Measurements from ENCODE around the gene FASTKD3.

FASTKD3 gene

DNA sequence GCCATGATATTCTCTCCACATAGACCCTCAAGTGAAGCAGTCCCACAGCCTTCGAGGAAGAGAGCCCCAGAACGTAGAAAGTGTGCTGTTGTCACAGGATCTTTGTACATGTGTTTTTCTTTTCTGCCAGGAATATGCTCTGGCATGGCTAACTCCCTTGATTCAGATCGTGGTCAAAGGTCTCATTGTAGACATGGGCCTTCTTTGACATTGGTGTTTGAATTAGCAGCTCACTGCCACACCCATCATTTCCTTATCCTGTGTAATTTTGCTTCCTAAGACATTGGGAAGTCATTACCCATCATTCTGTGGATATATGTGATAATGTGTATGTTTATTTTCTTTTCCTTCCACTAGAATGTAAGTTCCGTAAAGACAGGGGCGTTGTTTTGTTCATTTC is 25.6 kb upstream of the FASTKD3 start:
- TF ChIP-seq, protein P1, sequence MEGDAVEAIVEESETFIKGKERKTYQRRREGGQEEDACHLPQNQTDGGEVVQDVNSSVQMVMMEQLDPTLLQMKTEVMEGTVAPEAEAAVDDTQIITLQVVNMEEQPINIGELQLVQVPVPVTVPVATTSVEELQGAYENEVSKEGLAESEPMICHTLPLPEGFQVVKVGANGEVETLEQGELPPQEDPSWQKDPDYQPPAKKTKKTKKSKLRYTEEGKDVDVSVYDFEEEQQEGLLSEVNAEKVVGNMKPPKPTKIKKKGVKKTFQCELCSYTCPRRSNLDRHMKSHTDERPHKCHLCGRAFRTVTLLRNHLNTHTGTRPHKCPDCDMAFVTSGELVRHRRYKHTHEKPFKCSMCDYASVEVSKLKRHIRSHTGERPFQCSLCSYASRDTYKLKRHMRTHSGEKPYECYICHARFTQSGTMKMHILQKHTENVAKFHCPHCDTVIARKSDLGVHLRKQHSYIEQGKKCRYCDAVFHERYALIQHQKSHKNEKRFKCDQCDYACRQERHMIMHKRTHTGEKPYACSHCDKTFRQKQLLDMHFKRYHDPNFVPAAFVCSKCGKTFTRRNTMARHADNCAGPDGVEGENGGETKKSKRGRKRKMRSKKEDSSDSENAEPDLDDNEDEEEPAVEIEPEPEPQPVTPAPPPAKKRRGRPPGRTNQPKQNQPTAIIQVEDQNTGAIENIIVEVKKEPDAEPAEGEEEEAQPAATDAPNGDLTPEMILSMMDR (IDR thresholded peaks at IDR 0.05; ENCODE audit: control insufficient read depth, insufficient read depth, low read depth, low read length, missing control alignments) = no peak
- no peak for DNase-seq (ENCODE audit: low read depth)
- H3K4me3 ChIP-seq (ENCODE audit: control insufficient read depth, low read depth, low read length) = no peak overlapping the region

DNA sequence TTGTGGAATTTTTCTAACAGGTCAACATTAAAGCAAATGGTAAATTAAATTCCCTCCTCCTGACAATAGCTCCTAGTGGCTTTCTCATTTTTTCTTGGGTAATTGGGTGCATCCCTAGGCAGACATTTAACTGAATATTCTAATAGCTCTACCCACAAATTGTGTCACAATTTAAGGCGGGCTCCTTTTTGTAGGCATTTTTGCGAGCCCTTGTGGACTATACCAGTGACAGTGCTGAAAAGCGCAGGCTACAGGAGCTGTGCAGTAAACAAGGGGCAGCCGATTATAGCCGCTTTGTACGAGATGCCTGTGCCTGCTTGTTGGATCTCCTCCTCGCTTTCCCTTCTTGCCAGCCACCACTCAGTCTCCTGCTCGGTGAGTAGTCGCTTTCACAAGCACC is 20.1 kb upstream of the FASTKD3 start:
- TF ChIP-seq, protein P1 (IDR thresholded peaks at IDR 0.05; ENCODE audit: control insufficient read depth, insufficient read depth, low read depth, low read length, missing control alignments) = no peak
- no peak overlapping the region for H3K4me3 ChIP-seq (ENCODE audit: control insufficient read depth, low read depth, low read length)
- no peak for DNase-seq (ENCODE audit: low read depth)

DNA sequence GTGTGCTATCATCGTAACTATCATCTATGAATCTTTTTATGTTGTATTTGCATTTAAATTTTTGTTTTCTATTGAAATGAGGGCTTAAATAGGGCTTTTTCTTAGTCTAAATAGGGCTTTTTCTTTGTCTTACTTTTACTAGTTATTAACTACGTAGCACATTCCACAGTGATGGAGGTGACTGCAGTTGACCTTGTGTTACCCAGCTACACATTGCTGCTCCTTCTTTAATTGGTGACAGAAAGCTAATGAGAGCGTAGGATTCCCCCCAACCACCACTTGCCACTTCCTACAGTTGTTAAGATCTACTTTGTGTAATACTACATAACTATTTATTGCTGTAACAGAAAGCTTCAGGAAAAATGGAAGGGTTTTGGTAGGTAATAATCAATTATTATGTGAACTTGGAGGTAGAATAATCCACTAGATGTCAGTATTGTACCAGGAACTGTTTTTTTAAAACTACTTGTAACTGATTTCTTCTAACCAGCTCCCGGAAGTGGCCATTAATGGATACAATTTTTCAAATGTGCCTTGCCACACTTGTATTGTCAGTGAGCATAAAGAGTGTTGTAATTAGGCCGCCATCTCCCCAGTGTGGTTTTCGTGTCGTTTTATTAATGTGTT is 18.1 kb upstream of the FASTKD3 start:
- TF ChIP-seq, protein P1 (IDR thresholded peaks at IDR 0.05; ENCODE audit: control insufficient read depth, insufficient read depth, low read depth, low read length, missing control alignments) = peak; percentile 46
- peak; percentile 46 for DNase-seq (ENCODE audit: low read depth)

DNA sequence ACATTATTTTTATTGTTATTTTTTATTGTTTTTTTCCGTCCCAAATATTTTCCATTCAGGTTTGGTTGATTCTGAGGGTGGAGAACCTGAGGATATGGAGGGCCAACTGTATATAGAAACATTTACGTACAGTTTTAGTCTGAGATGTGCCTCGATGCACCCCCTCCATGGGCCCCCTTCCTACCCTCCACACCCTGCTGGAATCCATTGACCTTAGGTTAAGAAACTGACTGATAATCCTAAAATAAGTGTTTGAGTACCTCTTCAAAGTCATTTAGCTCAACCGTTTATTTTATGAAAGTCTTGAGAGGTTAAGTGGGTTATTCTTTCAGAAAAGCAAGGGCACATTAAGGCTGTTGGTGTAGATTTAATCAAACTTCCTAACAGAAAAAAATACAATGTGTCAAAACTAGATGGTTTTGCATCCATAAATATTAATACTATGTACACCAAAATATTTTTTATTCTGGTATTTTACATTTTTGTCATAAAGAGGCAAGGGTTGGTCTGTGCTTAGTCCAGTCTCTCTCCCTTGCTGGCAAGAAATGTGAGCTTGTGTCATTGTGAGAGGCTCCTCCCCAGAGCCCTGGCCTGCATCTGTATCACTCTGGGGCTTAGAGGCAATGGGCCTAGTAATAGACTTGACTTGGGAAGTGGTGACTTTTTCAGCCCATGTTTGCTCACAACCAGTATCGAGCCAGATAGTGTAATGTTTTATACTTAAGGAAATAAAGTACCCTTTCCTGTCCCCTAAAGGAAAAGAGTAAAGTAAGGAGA is 15.8 kb upstream of the FASTKD3 start:
- no peak for DNase-seq (ENCODE audit: low read depth)
- H3K4me3 ChIP-seq (ENCODE audit: control insufficient read depth, low read depth, low read length) = no peak overlapping the region
- TF ChIP-seq, protein P1 (IDR thresholded peaks at IDR 0.05; ENCODE audit: control insufficient read depth, insufficient read depth, low read depth, low read length, missing control alignments) = no peak

More for the DNA sequence above, 18.1 kb upstream of the FASTKD3 start:
- no peak overlapping the region for H3K4me3 ChIP-seq (ENCODE audit: control insufficient read depth, low read depth, low read length)

DNA sequence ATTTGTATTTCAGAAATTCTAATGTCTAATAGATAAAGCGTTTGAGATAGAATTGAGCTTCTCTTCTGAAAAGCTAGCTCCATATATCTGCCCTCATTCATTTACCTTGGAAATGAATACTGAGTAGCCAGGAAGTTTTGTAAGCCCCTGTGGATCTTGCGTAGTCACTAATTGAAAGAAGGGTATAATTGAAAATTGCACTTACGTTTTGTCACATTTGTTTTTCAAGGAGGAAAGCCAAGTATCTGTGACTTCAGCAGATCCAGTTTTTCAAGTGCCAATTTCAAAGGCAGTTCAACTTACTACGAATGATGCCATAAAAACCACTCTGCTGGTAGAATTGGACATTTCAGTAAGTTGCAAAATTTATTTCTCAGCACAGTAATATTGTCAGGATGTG is 14.1 kb upstream of the FASTKD3 start:
- no peak overlapping the region for H3K4me3 ChIP-seq (ENCODE audit: control insufficient read depth, low read depth, low read length)
- TF ChIP-seq, protein P1 (IDR thresholded peaks at IDR 0.05; ENCODE audit: control insufficient read depth, insufficient read depth, low read depth, low read length, missing control alignments) = no peak
- DNase-seq (ENCODE audit: low read depth) = no peak

DNA sequence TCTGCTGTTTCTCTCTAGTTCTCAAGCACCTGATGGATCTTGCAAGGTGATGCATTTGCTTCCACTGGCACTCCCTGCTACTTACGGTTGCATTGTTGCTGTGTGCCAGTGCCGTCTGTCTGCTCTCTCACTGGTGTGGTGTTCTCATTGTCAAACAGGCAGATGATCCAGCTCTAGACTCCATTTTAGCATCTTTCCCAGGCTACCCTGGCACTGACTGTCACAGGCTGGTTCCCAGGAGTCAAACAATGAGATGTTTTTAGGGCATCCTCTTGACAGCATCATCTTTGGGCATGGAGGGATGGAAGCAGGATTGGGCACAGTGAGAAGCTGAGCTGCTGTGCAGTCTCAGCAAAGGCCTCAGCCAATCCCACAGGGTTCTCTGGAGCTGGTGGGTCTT is 13.0 kb upstream of the FASTKD3 start:
- no peak for DNase-seq (ENCODE audit: low read depth)
- no peak overlapping the region for H3K4me3 ChIP-seq (ENCODE audit: control insufficient read depth, low read depth, low read length)
- TF ChIP-seq, protein P1 (IDR thresholded peaks at IDR 0.05; ENCODE audit: control insufficient read depth, insufficient read depth, low read depth, low read length, missing control alignments) = no peak
